NCI-H2196 treated with DMSO at 0.1 percent for 48 hours (cell line): ENCODE measurements around the gene SAP30L.

Experiments
- DNase-seq: peaks from one replicate; lab custom pipeline; 2025; ENCODE audit not compliant: unreplicated experiment; lab: John Stamatoyannopoulos, UW

Gene SAP30L

DNA sequence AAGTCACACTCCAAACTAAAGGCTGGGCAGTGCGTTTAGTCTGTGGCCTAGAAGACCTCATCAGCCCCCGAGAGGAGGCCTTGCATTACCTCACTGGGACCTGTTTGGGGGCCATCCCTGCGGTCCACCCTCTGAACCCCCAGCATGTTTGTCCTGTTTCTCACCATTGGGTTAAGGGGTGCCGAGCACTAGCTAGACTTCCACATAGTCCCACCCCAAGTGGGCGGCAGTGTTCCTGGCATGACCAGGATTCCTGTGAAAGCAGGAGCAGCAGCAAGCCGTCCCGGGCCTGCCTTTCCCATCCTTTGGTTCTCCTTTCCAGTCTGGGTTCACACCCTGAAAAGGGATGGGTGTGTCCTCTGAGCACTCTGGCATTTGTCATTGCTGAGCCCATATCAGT is 26.6 kb upstream of the SAP30L start:
- no peak for DNase-seq

DNA sequence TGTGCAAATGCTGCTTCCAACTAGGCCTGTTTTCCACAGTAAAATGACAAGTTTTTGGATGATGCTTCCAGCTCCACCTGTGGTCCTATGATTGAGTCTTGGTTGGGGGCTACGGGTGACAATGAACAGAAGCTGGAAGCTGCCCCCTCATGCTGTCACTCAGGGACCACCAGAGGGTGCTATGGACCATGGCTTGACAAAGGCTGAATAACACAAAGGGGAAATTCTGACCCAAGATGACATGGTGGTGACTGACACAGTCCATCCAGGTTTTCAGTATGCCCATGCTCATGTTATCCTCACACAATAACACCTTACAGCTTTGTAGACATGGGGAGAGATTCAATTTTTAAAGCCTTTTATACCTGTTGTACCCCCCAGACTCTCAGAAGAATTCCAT is 23.9 kb upstream of the SAP30L start:
- DNase-seq: no peak

- DNase-seq: no peak
These were observed 23.5 kb upstream of the SAP30L start for GRCh38 chr5:154422298-154422697.

- DNase-seq: no peak
These were observed 17.6 kb upstream of the SAP30L start for GRCh38 chr5:154428208-154428607.

DNA sequence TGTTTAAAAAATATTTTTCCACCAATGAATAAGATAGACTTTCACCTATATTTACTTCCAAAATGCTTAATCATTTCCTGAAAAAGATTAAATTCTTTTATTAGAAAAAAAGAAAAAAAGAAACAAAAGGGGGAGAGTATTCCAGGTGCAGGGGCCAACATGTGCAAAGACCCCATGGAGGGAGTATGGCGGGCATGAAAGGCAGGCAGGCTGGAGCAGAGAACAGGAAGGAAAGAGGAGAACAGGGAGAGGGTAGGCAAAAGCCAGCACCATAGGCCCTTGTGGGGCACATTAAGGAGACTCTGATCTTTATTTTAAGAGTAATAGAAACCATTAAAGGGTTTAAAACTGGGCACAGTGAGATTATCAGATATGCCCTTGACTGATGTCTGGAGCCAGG is 16.5 kb upstream of the SAP30L start:
- no peak for DNase-seq

GRCh38 chr5:154430466-154430865 is 15.3 kb upstream of the SAP30L start:
- DNase-seq: no peak

DNA sequence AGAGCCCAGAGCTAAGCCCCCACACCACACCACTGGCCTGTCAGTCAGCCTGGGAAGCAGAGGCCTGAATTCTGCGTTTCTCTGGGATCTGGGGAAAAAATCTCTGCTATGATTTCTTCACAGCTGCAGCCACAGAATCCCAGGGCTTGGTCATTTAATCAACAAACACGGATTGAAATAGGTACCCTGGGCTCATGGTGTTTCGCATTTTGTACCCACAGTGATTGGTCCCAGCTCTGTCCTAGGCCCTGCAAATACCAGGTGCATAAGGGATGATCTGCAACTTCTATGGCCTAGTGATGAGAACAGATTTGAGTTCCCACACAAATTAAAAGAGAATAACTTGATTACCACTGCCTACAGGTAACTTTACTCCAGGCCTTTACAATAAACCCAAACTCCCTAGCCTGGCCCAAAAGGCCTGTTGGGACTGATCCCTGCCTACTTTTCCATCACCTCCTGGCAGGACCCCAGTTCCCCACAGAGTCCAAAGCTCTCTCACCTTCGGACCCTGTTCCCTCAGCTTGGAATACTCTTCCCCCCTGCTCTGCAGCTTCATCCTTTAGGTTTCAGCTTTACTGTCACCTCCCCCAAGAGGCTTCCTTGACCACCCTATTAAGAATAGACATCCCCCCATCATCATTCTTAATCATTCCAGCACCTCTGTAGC is 14.7 kb upstream of the SAP30L start:
- DNase-seq: no peak

DNA sequence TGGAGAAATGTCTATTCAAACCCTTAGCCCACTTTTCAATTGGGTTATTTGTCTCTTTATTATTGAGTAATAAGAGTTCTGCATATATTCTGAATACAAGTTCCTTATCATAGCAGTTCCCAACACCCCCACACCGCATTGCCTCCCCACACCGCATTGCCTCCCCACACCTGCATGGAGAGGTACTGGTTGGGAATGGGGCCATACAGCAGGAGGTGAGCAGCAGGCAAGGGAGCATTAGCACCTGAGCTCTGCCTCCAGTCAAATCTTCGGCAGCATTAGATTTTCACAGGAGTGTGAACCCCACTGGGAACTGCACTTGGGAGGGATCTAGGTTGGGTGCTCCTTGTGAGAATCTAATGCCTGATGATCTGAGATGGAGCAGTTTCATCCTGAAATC is 10.6 kb upstream of the SAP30L start:
- DNase-seq: no peak

GRCh38 chr5:154437281-154437965 is 8.4 kb upstream of the SAP30L start:
- no peak for DNase-seq

- DNase-seq: no peak
These were observed 5.3 kb upstream of the SAP30L start for GRCh38 chr5:154440540-154440939.

DNA sequence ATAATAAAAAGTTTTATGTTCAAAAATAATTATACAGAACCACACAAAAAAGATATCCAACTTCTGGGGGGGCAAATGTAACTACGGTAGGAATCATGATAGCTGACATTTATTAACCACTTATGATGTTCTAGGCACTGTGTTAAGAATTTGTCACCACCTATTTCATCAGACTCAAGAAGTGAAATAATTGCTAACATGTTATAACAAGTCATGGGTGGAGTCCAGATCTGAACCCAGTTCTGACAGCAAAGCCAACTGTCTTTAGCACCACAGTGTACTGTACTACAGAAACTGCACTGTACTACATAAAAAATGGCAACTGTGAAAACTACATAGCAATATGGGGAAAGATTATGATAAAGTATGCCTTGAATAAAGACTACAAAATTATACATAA is 3.0 kb upstream of the SAP30L start:
- DNase-seq: no peak

DNA sequence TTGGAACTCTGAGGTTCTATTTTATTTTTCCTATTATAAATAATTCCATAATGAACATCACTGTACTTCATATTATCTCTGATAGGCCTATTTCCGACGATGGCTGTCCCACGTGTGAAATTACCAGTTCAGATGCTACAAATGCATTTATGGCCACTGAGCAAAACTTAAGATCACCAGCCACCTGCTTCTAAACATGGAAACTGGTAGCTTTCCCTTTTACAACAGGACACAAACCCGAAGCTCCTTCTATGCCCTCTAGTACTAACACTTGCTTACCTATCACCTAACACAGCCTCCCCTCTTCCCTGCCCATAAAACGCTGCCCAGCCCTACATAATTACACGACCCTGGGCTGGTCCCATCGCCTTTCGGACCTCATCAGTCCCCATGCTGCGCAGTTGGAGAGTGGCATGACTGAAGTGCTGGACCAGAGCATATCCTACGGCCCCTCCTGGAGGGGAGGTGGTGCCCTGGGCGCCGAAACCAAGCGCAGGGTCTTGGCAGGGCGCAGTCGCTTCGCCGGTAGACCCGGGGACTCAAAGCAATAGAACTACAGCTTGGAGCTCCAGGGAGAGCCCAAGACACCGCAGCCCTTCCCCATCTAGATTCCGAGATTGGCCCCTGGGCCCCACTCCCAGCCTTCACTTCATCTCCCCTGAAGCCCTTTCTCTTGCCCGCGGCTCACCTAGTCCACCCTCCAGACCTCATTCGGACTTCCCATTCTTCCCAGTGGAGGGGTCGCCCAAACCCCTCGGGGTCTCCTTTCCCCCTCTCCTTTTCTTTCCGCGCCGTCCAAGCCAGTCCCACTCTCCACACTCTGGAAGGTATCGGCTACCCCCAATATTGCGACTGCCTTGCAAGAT is 1.0 kb upstream of the SAP30L start:
- no peak for DNase-seq

- no peak for DNase-seq
These were observed 645 bp downstream of the SAP30L start for GRCh38 chr5:154446195-154447088.

DNA sequence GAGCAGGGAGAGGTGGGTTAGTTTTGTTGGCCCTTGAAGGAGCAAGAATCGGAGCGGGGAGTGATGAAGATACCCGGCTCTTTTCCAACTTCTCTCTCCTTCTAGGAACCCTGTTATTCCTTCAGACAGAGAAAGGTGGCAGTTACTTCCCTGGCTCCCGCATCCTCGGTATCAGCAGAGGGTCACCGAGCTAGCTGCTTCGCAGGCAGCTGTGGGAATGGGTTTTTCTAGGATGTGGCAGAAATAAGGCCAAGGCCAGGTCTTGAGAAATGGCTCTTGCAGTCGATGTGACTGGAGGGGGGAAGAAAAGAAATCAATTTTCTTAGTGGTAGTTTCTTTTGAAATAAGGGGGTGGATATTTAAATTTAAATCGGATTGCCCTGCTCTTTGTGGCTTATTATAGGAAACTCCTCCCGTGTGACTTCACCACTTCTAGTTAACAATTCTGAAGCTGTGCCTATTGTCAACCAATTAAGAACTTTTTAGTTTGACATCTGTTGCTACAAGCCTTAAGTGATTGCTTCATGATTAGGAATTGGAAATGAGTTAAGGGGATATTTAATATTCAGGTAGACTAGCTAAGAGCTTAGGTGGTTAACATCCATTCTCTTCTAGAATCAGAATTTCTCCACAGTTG is 1.4 kb downstream of the SAP30L start:
- DNase-seq: no peak

DNA sequence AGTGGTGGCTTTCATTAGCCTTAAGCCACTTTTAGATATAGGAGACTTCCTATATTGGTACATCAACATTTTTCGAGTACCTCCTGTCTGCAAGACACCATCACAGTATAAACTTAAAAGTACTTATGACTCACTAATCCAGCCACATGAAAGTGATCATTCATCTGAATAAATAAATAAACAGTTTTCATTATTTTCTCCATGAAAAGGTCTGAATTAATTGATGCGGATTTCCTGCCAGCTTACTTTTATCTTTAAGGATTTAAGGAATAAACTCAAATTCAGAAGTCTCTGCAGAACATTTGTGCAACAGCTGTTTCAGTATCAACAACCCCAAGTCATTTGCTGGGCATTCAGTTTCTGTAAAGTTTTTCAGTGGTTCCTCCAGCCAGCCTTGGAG is 4.0 kb downstream of the SAP30L start:
- no peak for DNase-seq

GRCh38 chr5:154451957-154452356 is 6.2 kb downstream of the SAP30L start:
- no peak for DNase-seq

- DNase-seq: no peak
These were observed 9.8 kb downstream of the SAP30L start for GRCh38 chr5:154455585-154455984.

DNA sequence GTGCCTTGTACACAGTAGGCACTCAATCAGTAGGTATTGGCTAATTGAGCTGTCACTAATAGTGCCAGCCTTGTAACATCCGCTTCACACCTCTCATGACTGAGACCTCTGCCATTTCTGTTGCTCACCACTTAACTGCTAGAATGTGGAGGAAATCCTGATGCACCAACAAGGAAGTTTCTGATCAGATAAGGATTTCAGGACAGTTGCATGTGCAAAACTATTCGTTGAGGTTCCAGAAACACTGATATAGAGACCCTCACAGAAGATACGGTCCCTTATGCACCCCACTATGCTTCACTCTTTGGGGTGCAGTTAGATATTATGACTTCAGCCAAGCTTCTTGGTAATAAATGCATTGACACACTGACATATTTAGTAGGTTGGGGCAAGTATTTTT is 10.7 kb downstream of the SAP30L start:
- no peak for DNase-seq

DNA sequence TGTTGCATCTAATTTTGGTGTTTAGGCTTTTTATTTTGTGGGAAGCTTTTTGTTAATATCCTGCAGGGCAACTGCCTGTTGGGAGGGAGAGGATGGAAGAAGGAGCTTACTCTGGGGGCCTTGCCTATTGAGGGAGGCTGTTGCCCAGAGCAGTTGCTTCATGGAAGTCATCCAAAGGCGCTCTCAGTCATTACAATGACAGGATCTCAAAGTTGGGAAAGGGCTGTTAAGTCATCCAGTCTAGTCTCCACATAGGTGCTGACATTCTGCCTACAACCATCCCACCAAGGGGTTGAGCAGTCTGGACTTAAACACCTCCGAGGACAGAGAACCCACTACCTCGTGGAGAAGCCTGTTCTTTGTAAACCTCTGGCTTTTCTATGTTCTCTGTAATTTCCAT is 13.2 kb downstream of the SAP30L start:
- DNase-seq: no peak

DNA sequence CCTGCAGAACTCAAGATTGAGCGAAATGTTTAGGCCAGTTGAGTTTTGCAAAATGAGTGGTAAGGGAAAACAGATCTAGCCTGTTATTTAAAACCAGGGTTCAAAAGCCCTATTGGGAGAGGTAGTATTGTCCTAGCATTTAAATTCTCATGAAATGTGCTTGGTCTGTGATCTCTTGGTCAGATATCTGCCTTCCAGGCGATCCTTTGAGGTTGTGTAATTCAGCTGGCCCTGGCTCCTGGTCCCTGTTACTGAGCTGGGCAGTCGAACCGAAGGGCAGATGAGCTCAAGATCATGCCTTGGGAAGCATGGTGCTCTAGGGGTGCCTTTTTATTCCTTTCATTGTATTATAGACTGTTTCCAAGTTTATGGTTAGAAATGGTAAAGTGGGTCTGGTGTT is 14.4 kb downstream of the SAP30L start:
- DNase-seq: no peak

GRCh38 chr5:154461531-154461930 is 15.7 kb downstream of the SAP30L start:
- DNase-seq: no peak
